ENCODE measurements around the gene TMUB2. TPM values are rescaled to one million over a fixed set of nuclear protein-coding genes. Genes with fewer than 3 reads are reported as not detected.

Gene TMUB2
- total RNA-seq, 2 experiments from 2014 or later, result 33.3 to 34.8 TPM

DNA sequence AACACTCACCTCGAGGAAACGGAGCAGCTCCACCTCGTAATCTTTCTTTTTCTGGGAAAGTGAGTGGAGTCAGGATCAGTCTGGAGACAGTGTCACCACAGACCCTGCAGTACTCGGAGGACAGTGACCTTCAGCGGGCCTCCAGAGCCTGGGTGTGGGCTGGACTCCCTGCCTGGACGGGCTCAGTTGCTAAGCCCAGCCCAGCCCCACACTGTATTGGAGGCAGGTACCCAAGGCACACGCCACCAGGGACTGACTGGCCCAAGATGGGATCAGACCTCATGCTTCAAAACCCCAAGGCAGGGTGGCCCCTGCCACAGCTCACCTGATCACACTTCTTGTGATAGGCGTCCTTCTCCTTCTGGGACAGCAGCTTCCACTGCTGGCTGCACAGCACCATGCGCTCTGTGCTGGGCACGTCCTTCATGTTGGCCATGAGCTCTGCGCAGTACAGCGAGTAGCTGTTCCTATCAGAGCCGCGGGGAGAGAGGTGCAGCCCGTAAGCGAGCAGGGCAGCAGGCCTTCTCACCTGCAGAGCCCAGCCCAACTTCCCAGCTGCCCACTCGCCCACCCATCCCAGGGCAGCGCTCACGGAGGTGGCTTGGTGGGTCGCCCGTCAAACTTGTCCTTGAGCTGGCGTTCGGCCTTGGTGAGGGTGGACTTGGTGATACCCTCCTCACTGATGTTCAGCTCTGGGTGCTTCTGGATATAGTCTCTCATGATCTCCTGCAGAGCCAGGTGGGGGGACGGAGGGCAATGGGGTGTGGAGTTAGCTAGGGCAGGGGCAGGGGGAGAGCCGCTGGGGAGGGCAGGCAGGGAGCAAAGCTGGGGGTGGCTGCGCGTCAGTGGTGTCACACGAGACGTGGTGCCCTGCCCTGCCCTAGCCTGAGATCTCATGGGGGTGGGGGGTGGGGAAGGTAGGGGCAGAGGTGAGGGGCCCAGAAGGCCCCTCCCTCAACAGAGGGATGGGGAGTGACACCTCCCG is 24.8 kb downstream of the TMUB2 start:
- Histone ChIP-seq H3K36me3 (ENCODE audit: insufficient read depth, low read length) (peaks cover 89% of the 10 kb centered on the region), H3K27me3 (ENCODE audit: control insufficient read depth in 1 of 2, insufficient read depth in 2 of 2, low read length in 2 of 2) (no peaks in the 10 kb centered on the region), H3K27ac (ENCODE audit: low read depth in 1 of 2, low read length in 2 of 2) (peak overlapping the region in 1 of 2 donors; percentile 53), H3K4me1 (ENCODE audit: insufficient read depth, low read length) (peaks cover 84% of the 10 kb centered on the region), H3K4me3 (ENCODE audit: low read length) (no peak overlapping the region), H3K9me3 (ENCODE audit: control insufficient read depth in 1 of 2, insufficient read depth in 1 of 2, low read length in 2 of 2) (no peaks in the 10 kb centered on the region)
- Mint-ChIP-seq H3K36me3 (ENCODE audit: low read depth) (peaks cover 78% of the 10 kb centered on the region), H3K27me3 (no peaks in the 10 kb centered on the region), H3K4me1 (ENCODE audit: low read depth) (peaks cover 47% of the 10 kb centered on the region), H3K9me3 (no peaks in the 10 kb centered on the region), H3K27ac (peak overlapping the region; percentile 49), H3K4me3 (no peak overlapping the region)
- TF ChIP-seq, protein P1, sequence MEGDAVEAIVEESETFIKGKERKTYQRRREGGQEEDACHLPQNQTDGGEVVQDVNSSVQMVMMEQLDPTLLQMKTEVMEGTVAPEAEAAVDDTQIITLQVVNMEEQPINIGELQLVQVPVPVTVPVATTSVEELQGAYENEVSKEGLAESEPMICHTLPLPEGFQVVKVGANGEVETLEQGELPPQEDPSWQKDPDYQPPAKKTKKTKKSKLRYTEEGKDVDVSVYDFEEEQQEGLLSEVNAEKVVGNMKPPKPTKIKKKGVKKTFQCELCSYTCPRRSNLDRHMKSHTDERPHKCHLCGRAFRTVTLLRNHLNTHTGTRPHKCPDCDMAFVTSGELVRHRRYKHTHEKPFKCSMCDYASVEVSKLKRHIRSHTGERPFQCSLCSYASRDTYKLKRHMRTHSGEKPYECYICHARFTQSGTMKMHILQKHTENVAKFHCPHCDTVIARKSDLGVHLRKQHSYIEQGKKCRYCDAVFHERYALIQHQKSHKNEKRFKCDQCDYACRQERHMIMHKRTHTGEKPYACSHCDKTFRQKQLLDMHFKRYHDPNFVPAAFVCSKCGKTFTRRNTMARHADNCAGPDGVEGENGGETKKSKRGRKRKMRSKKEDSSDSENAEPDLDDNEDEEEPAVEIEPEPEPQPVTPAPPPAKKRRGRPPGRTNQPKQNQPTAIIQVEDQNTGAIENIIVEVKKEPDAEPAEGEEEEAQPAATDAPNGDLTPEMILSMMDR (IDR thresholded peaks at IDR 0.05), result no peak
- ATAC-seq (ENCODE audit: poor library complexity) (no peak), DNase-seq (peak in 2 of 14 experiments; percentile 5 to 32)
- ChIA-PET CTCF (interaction anchor here (1.4 to 3.3 kb wide), 6 partner anchors 11 to 142 kb away, joined by 9 to 37 read pairs (median 19); partner anchors contain the start of genes ATXN7L3, GRN and TMUB2), POLR2A (interaction anchor here (0.6 to 4.9 kb wide), 9 partner anchors 9 to 154 kb away, joined by 3 to 84 read pairs (median 4); partner anchors contain the start of genes TMUB2 and UBTF)
- intact Hi-C loops (cut with DNase I, micrococcal nuclease), result no loop called here

GRCh38 chr17:44212507-44213402 is 26.0 kb downstream of the TMUB2 start:
- Histone ChIP-seq H3K36me3 (ENCODE audit: insufficient read depth, low read length) (peaks cover 77% of the 10 kb centered on the region), H3K27me3 (ENCODE audit: control insufficient read depth in 1 of 2, insufficient read depth in 2 of 2, low read length in 2 of 2) (no peaks in the 10 kb centered on the region), H3K27ac (ENCODE audit: low read depth in 1 of 2, low read length in 2 of 2) (peak overlapping the region in 1 of 2 donors; percentile 62), H3K4me3 (ENCODE audit: low read length) (no peak overlapping the region), H3K9me3 (ENCODE audit: control insufficient read depth in 1 of 2, insufficient read depth in 1 of 2, low read length in 2 of 2) (no peaks in the 10 kb centered on the region), H3K4me1 (ENCODE audit: insufficient read depth, low read length) (peaks cover 88% of the 10 kb centered on the region)
- Mint-ChIP-seq H3K27me3 (no peaks in the 10 kb centered on the region), H3K36me3 (ENCODE audit: low read depth) (peaks cover 77% of the 10 kb centered on the region), H3K4me1 (ENCODE audit: low read depth) (peaks cover 54% of the 10 kb centered on the region), H3K9me3 (no peaks in the 10 kb centered on the region), H3K4me3 (no peak overlapping the region), H3K27ac (peak overlapping the region; percentile 86)
- ATAC-seq (ENCODE audit: poor library complexity), result no peak
- POLR2A ChIA-PET, result interaction anchor here (0.9 to 5.1 kb wide), 5 partner anchors 8 to 113 kb away, joined by 3 to 84 read pairs (median 21); partner anchors contain the start of genes SLC25A39 and UBTF
- TF ChIP-seq, protein P1 (IDR thresholded peaks at IDR 0.05), result no peak
- intact Hi-C loops (cut with DNase I, micrococcal nuclease), result no loop called here
- CTCF ChIA-PET, result no interaction called here
- peak in 1 of 14 experiments; percentile 34 for DNase-seq

Measured in CD4-positive, alpha-beta T cell (primary cell).